ENCODE measurements around the gene CFAP97D1.

CFAP97D1 gene

GRCh38 chr17:43771463-43771862, 8.8 kb upstream of the CFAP97D1 start:
- TF ChIP-seq, protein P1, sequence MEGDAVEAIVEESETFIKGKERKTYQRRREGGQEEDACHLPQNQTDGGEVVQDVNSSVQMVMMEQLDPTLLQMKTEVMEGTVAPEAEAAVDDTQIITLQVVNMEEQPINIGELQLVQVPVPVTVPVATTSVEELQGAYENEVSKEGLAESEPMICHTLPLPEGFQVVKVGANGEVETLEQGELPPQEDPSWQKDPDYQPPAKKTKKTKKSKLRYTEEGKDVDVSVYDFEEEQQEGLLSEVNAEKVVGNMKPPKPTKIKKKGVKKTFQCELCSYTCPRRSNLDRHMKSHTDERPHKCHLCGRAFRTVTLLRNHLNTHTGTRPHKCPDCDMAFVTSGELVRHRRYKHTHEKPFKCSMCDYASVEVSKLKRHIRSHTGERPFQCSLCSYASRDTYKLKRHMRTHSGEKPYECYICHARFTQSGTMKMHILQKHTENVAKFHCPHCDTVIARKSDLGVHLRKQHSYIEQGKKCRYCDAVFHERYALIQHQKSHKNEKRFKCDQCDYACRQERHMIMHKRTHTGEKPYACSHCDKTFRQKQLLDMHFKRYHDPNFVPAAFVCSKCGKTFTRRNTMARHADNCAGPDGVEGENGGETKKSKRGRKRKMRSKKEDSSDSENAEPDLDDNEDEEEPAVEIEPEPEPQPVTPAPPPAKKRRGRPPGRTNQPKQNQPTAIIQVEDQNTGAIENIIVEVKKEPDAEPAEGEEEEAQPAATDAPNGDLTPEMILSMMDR (IDR thresholded peaks at IDR 0.05; ENCODE audit: insufficient read depth, low read length, poor library complexity, severe bottlenecking), result no peak

GRCh38 chr17:43772877-43773648, 7.2 kb upstream of the CFAP97D1 start:
- Histone ChIP-seq H3K27me3 (replicated peaks; ENCODE audit: control insufficient read depth, insufficient read depth, low read length) (no peaks in the 10 kb centered on the region), H3K36me3 (ENCODE audit: control insufficient read depth, insufficient read depth, low read length) (no peaks in the 10 kb centered on the region; the same call in 1 of the 2 replicates), H3K4me3 (replicated peaks; ENCODE audit: low read depth, low read length) (no peak overlapping the region)
- TF ChIP-seq, protein P1 (IDR thresholded peaks at IDR 0.05; ENCODE audit: insufficient read depth, low read length, poor library complexity, severe bottlenecking), result no peak
- no peak for DNase-seq (ENCODE audit: extremely low read depth, insufficient read length)

More at GRCh38 chr17:43771463-43771862, 8.8 kb upstream of the CFAP97D1 start:
- Histone ChIP-seq H3K36me3 (ENCODE audit: control insufficient read depth, insufficient read depth, low read length) (no peaks in the 10 kb centered on the region; the same call in 1 of the 2 replicates), H3K4me3 (replicated peaks; ENCODE audit: low read depth, low read length) (no peak overlapping the region), H3K27me3 (replicated peaks; ENCODE audit: control insufficient read depth, insufficient read depth, low read length) (no peaks in the 10 kb centered on the region)
- no peak for DNase-seq (ENCODE audit: extremely low read depth, insufficient read length)

- Histone ChIP-seq H3K27me3 (replicated peaks; ENCODE audit: control insufficient read depth, insufficient read depth, low read length) (peaks cover 2% of the 10 kb centered on the region; the same call in 1 of the 2 replicates), H3K4me3 (replicated peaks; ENCODE audit: low read depth, low read length) (no peak overlapping the region), H3K36me3 (ENCODE audit: control insufficient read depth, insufficient read depth, low read length) (no peaks in the 10 kb centered on the region; the same call in 1 of the 2 replicates)
- DNase-seq (ENCODE audit: extremely low read depth, insufficient read length), result no peak
- TF ChIP-seq, protein P1 (IDR thresholded peaks at IDR 0.05; ENCODE audit: insufficient read depth, low read length, poor library complexity, severe bottlenecking), result no peak
Observed at GRCh38 chr17:43774304-43775250, 5.7 kb upstream of the CFAP97D1 start.

- peaks cover 2% of the 10 kb centered on the region; the same call in 1 of the 2 replicates for H3K27me3 ChIP-seq (replicated peaks; ENCODE audit: control insufficient read depth, insufficient read depth, low read length)
- H3K36me3 ChIP-seq (ENCODE audit: control insufficient read depth, insufficient read depth, low read length), result no peaks in the 10 kb centered on the region; the same call in 1 of the 2 replicates
- TF ChIP-seq, protein P1 (IDR thresholded peaks at IDR 0.05; ENCODE audit: insufficient read depth, low read length, poor library complexity, severe bottlenecking), result no peak
- H3K4me3 ChIP-seq (replicated peaks; ENCODE audit: low read depth, low read length), result peak within 1 kb of the TSS; percentile 82
- peak; percentile 80 for DNase-seq (ENCODE audit: extremely low read depth, insufficient read length)
Observed at GRCh38 chr17:43778337-43779144, 1.7 kb upstream of the CFAP97D1 start, which contains the start of gene DUSP3. Gene DUSP3, minus strand, starts transcription at chr17:43778977. Its CDS starts 53 bp downstream, at chr17:43778924.

Measured in GM06990 (cell line).